Subcutaneous adipose tissue (tissue), 4 donors: ENCODE data around the gene SGMS2. TPM values are rescaled to one million over a fixed set of nuclear protein-coding genes. Genes with fewer than 3 reads are reported as not detected.

Experiments
- CTCF ChIP-seq: fragments of 450-650 bp; IDR thresholded peaks from one replicate; pipeline ENCODE4 v1.5.1; 2016; ENCODE audit warnings: low read depth, mild to moderate bottlenecking, control low read depth, antibody characterized with exemption, moderate library complexity
- total RNA-seq, 4 donors: library from RNA; depleted of rRNA; stranded (reverse); fragments of >200 nt; gene quantifications; one replicate each; pipeline ENCODE4 v1.1.0, GENCODE V29; 2016

The SGMS2 gene
- total RNA-seq, 4 donors from 2014 or later, result 24.1 to 82.8 (median 59.6) TPM

GRCh38 chr4:107900067-107900466, 75.3 kb downstream of the SGMS2 start:
- no peak for TF ChIP-seq CTCF

- no peak for TF ChIP-seq CTCF
These were observed 75.8 kb downstream of the SGMS2 start for GRCh38 chr4:107900508-107900907.

DNA sequence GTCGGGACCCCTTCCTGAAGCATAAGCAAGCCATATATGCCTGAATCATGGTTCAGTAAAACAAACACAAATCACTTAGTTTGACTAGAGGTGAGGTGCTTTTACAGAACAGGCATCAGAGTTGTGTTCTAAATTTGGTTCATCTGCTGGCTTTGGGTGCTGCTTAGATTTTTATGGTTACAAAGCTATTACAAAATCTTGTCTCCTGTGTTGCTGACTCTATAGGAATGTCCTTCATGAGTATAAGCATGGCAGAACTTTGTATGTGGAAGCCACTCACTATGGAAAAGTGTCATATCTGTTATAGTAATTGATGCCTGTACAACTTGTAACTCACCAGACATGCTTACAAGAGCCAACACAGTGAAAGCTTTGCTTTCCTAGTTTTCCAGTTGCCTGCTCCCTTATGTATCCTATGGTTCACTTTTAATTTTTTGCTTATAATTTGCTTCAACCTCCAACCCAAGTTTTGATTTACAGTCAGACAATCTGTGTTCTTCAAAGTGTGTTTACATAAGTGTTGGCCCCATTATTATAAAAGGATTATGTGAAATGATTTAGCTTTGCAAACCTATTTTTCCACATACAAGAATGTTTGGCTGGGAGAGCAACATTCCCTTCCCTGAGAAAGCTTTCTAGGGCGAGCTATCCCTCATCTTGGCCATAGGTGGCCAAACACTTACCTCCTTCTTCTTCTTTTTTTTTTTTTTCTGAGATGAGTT, 76.6 kb downstream of the SGMS2 start:
- no peak for TF ChIP-seq CTCF

DNA sequence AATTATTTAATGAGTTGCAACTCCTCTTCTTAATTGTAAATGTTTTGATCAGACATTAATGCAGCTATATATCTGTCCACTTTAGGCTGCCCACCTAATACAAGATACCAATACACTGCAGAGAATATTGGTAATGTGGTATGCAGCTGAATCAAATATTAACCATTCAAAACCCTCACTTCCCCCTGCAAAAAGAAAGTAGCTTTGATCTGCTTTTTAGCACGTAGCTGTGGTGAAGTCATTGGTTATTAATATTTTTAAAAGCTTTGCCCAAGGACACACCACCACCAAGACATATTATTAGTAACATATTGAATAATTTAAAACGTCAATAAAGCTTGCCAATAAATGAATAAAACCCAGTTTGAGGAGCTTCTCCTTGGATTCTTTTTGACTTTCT, 78.0 kb downstream of the SGMS2 start:
- no peak for TF ChIP-seq CTCF

DNA sequence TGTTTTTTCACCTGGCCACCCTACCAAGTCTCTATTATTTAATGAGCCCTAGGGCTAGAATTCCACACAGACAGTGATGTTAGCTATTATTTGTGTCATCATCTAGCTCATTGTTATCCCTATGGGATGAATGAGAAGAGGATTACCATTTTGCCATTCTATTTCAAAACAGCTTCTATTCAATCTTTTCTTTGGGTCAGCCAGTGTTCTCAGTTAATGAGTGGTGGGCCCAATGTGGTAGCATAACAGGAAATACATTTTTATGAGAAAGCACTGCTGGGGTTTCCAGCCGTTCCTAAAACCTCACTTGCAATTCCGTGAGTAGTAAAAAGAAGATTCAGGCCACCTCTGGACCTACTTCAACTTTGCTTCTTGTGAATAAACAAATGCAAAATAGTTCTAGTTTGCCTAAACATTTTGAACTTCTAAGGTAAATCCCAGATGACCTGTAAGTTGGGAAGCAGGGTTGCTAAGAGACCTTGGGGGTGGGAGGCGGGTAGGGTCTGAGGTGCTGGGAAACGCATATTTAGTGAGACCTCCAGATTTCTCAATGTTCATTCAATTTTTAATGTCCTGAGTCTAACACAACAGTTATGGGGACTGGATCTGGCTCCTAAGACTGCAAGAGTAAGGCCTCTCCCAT, 81.8 kb downstream of the SGMS2 start:
- no peak for TF ChIP-seq CTCF

DNA sequence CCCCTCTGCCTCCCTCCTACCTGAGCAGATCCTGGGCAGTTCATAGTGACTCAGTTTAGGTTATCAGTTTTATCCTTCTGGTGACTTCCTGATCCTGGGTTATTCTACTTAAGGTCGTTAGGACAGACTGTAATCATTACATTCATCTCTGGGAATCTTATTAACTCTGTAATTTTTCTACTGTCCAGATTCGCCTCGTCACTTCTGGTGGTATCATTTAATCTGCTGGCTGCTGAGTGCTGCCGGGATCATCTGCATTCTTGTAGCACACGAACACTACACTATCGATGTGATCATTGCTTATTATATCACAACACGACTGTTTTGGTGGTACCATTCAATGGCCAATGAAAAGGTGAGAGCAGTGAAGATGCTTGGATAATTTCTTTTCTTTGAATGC, 83.6 kb downstream of the SGMS2 start:
- no peak for TF ChIP-seq CTCF

DNA sequence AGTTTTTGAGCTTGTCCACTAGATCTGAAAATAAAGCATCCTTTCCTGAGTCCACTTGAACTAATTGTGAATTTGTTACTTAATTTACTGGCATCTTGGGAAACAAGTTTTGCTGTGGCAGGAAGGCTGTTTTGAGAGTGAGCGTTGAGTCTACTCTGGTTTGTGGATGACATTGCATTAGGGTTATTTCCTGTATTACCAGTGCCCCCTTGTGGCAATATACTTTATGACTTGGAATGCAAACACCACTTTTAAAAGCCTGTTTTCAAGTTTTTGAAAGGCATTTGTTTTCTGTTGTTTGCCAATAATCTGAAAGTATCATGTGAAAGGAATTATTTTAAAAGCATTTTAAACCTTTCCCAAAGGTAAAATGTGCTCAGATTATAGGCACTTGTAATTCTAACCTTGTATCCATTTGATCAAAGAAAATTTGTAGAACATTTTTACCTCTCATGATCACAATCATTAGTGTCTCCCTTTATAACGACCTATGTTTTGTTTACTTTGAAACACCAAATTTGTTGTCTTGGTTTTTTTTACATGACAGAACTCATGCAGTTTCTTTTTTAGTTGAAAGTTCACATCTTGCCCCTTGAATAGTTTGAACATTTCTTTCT, 88.7 kb downstream of the SGMS2 start:
- no peak for TF ChIP-seq CTCF
